K562 (cell line): Measurements from ENCODE around the gene IL10. TPM values are rescaled to one million over a fixed set of nuclear protein-coding genes. Genes with fewer than 3 reads are reported as not detected.

Source experiments
- ATAC-seq: fragments of 200-7000 bp; cut with Tn5 transposase; 3 replicates; pipeline ENCODE4 v1.9.1; 2020; ENCODE audit warnings: moderate library complexity
- BruUV-seq: library from RNA; stranded (reverse); fragments of 400-500 nt; replicated peaks from 2 replicates; lab custom pipeline; 2021; lab: Mats Ljungman, UMichigan
- CTCF ChIA-PET: fragments of 300-600 bp; formaldehyde crosslinking; extraction: SDS; loops from one replicate; lab custom pipeline; 2021; ENCODE audit warnings: low intra/inter-chr PET ratio; lab: Yijun Ruan, JAX
- POLR2A ChIA-PET: fragments of 300-600, 350-650 bp; sonication (Branson Sonifier 250); formaldehyde crosslinking; extraction: SDS; loops from one replicate; lab custom pipeline; 2021; ENCODE audit warnings: antibody characterized with exemption, inconsistent platforms; lab: Yijun Ruan, JAX
- DNase-seq, 4 experiments: peaks; one replicate each; pipeline versions ENCODE4 v3.0.0 to v3.0.0-alpha.2; 2011 to 2018; ENCODE audit warnings: low spot score in 3 of 4, mixed read lengths in 3 of 4; ENCODE audit errors: extremely low read depth in 1 of 4
- FAIRE-seq: peaks from 2 replicates; lab custom pipeline; 2011; peaks lifted over from hg19 to GRCh38; lab: Jason Lieb, UNC
- H2AFZ ChIP-seq: 2 replicates; pipeline ENCODE4 v1.6.0; 2011; ENCODE audit warnings: low read depth, low read length, control low read depth, inconsistent platforms
- H3K27ac ChIP-seq: fragments of 200-600 bp; 3 replicates; pipeline ENCODE4 v1.8.0; 2011; ENCODE audit warnings: low read depth, mild to moderate bottlenecking, control low read depth, inconsistent platforms, low read length, moderate library complexity, mixed read lengths; ENCODE audit errors: extremely low read depth
- H3K27me3 ChIP-seq, 2 experiments: fragments of 300-600 bp in 1 of 2; 2 replicates in 1 of 2; 3 replicates in 1 of 2; pipeline versions ENCODE4 v1.6.0 to v1.8.0; 2011; ENCODE audit warnings: inconsistent platforms in 2 of 2, low read length in 2 of 2, mild to moderate bottlenecking in 1 of 2, mixed read lengths in 1 of 2, moderate library complexity in 1 of 2; ENCODE audit not compliant: control insufficient read depth in 2 of 2, insufficient read depth in 2 of 2
- H3K36me3 ChIP-seq: fragments of 300-600 bp; 3 replicates; pipeline ENCODE4 v1.8.0; 2011; ENCODE audit warnings: mild to moderate bottlenecking, low read length, inconsistent platforms; ENCODE audit not compliant: control insufficient read depth, insufficient read depth
- H3K4me1 ChIP-seq, 2 experiments: fragments of 200-600 bp in 1 of 2; replicated peaks in 1 of 2; 2 replicates in 1 of 2; 3 replicates in 1 of 2; pipeline versions ENCODE4 v1.5.1 to v1.8.0; 2011; ENCODE audit warnings: inconsistent platforms in 2 of 2, low read length in 2 of 2, mild to moderate bottlenecking in 1 of 2, mixed read lengths in 1 of 2, moderate library complexity in 1 of 2; ENCODE audit not compliant: control insufficient read depth in 2 of 2, insufficient read depth in 2 of 2
- H3K4me2 ChIP-seq: 2 replicates; pipeline ENCODE4 v1.6.1; 2011; ENCODE audit warnings: low read length, control low read depth, inconsistent platforms, mixed read lengths; ENCODE audit not compliant: insufficient read depth
- H3K4me3 ChIP-seq: fragments of 200-600 bp; sonication (generic), shearing (Covaris generic); 2 replicates; pipeline ENCODE4 v1.5.1; 2016; ENCODE audit warnings: control low read depth, inconsistent platforms
- H3K79me2 ChIP-seq: fragments of 200-600 bp; 3 replicates; pipeline ENCODE4 v1.8.0; 2011; ENCODE audit warnings: low read length, inconsistent platforms; ENCODE audit not compliant: control insufficient read depth, insufficient read depth
- H3K9ac ChIP-seq, 2 experiments: 2 replicates each; pipeline versions ENCODE4 v1.6.0 to v1.6.1; 2011; ENCODE audit warnings: low read depth in 2 of 2, low read length in 2 of 2, control low read depth in 1 of 2, inconsistent platforms in 1 of 2, mild to moderate bottlenecking in 1 of 2, mixed read lengths in 1 of 2; ENCODE audit not compliant: insufficient read depth in 1 of 2
- H3K9me1 ChIP-seq: one replicate; pipeline ENCODE4 v1.6.0; 2011; ENCODE audit warnings: inconsistent platforms, mild to moderate bottlenecking, low read length, moderate library complexity; ENCODE audit not compliant: control insufficient read depth, insufficient read depth
- H3K9me3 ChIP-seq: replicated peaks from 2 replicates; pipeline ENCODE4 v1.5.1; 2011; ENCODE audit warnings: low read depth, low read length, inconsistent platforms; ENCODE audit not compliant: control insufficient read depth, insufficient read depth
- H4K20me1 ChIP-seq: replicated peaks from 2 replicates; pipeline ENCODE4 v1.6.1; 2011; ENCODE audit warnings: low read length, inconsistent platforms, mixed read lengths; ENCODE audit not compliant: control insufficient read depth, insufficient read depth
- ARHGAP35 ChIP-seq: fragments of 450-650 bp; IDR thresholded peaks from 2 replicates; pipeline ENCODE4 v1.6.1; 2018; ENCODE audit not compliant: partially characterized antibody
- ATF1 ChIP-seq, 2 experiments: fragments of 450-650 bp in 1 of 2; IDR thresholded peaks; 2 replicates each; pipeline ENCODE4 v1.6.1; 2016; ENCODE audit warnings: missing compliant biosample characterization in 1 of 2, missing genetic modification characterization in 1 of 2
- CREBBP ChIP-seq: IDR thresholded peaks from one replicate; pipeline ENCODE4 v1.6.1; 2012; ENCODE audit warnings: low read depth, mild to moderate bottlenecking, control low read depth, inconsistent platforms, low read length
- POLR2H ChIP-seq: IDR thresholded peaks from 2 replicates; pipeline ENCODE4 v1.6.1; 2016; ENCODE audit warnings: missing genetic modification characterization, low read depth, mild to moderate bottlenecking, control low read depth, missing compliant biosample characterization, moderate library complexity
- RHOXF2B ChIP-seq: fragments of 250-450 bp; sonication (Bioruptor Pico); conservative IDR thresholded peaks from 2 replicates; pipeline ENCODE4 v1.5.1; 2021
- RREB1 ChIP-seq: fragments of 250-450 bp; sonication (Bioruptor Pico); IDR thresholded peaks from 2 replicates; pipeline ENCODE4 v1.4.0; 2020
- ZNF589 ChIP-seq: fragments of 200-800 bp; sonication (Bioruptor generic); IDR thresholded peaks from 2 replicates; pipeline ENCODE4 v1.6.1; 2016; ENCODE audit warnings: low read depth, missing genetic modification characterization, missing compliant biosample characterization
- WGBS: fragments of 100-300 bp; shearing (Covaris generic); methylation state at CpG from one replicate; pipeline ENCODE4 v1.1.6; 2016; ENCODE audit warnings: low coverage, mixed read lengths; ENCODE audit not compliant: insufficient coverage; ENCODE audit errors: missing lambda C conversion rate; 5-methylcytosine and 5-hydroxymethylcytosine counted together
- in situ Hi-C: fragments of 300-500 bp; cut with MboI; formaldehyde crosslinking; loops from 4 replicates; pipeline ENCODE4 v1.15.0; 2018; ENCODE audit warnings: inconsistent platforms, mixed read lengths
- intact Hi-C: fragments of 100-400 bp; cut with micrococcal nuclease; formaldehyde crosslinking; loops from 2 replicates; pipeline ENCODE4 v1.14.2; 2022
- polyA plus RNA-seq, 8 experiments: library from polyadenylated mRNA; depleted of rRNA in 4 of 8; stranded (reverse) in 5 of 8; unstranded in 3 of 8; fragments of >200 nt; fragmentation: Nextera tagmentation in 2 of 8; fragmentation: Illumina TruSeq in 1 of 8; extraction: Ambion mirVana in 2 of 8; extraction: Trizol in 1 of 8; gene quantifications; 2 replicates each; pipeline versions ENCODE4 v1.2.1 to v1.2.3, GENCODE V29; 2011 to 2014; ENCODE audit warnings: inconsistent platforms in 1 of 8, missing spikeins in 1 of 8
- total RNA-seq, 7 experiments: library from RNA; depleted of rRNA in 6 of 7; stranded (reverse); fragments of >200 nt in 6 of 7; fragmentation: Illumina TruSeq in 2 of 7; extraction: Trizol in 2 of 7; gene quantifications; 2 replicates each; pipeline versions ENCODE4 v1.2.1 to v1.2.3, GENCODE V29; 2011 to 2021; ENCODE audit warnings: low replicate concordance in 1 of 7

The IL10 gene
- total and polyA plus RNA-seq, 9 of the 15 experiments (the other 6 are each of a cell fraction or from before 2014, with no cell fraction given) = 0.29 TPM; not detected in 8

GRCh38 chr1:206719169-206719839, 53.0 kb downstream of the IL10 start:
- CTCF ChIA-PET = interaction anchor here (0.6 kb wide), 2 partner anchors 53 to 113 kb away, joined by 3 read pairs; no protein-coding TSS in a partner anchor
- intact Hi-C loops = loop anchor here (5.0 kb wide), 1 partner anchor 107 kb away; the partner anchor contains the start of gene EIF2D
- peaks cover 24% of the 10 kb centered on the region; the same call in 1 of the 2 replicates for H4K20me1 ChIP-seq
- H3K36me3 ChIP-seq = no peaks in the 10 kb centered on the region
- no peaks in the 10 kb centered on the region for H3K27me3 ChIP-seq
- H3K79me2 ChIP-seq = peaks cover 80% of the 10 kb centered on the region
- no peak overlapping the region for H3K4me2 ChIP-seq
- H3K4me3 ChIP-seq = no peak overlapping the region
- H3K27ac ChIP-seq = no peak overlapping the region
- in situ Hi-C loops = no loop called here
- no peak for TF ChIP-seq CREBBP
- no peak for FAIRE-seq
- 69% methylated on average over 10 of the region's 10 CpGs for WGBS
- no peak for DNase-seq
- peaks cover 38 to 53% of the 10 kb centered on the region in 2 experiments for H3K4me1 ChIP-seq
- no TSS peak for BruUV-seq
- H3K9me1 ChIP-seq = no peaks in the 10 kb centered on the region
- POLR2A ChIA-PET = interaction anchor here (0.6 to 2.1 kb wide), 5 partner anchors 12 to 206 kb away, joined by 3 to 8 read pairs (median 6); no protein-coding TSS in a partner anchor
- no peaks in the 10 kb centered on the region for H3K9me3 ChIP-seq
- no peak overlapping the region for H3K9ac ChIP-seq
- ATAC-seq = no peak
- H2AFZ ChIP-seq = no peak overlapping the region

- H3K27ac ChIP-seq = peak overlapping the region; percentile 26; the same call in 1 of the 3 replicates
- H3K79me2 ChIP-seq = peaks cover 92% of the 10 kb centered on the region
- H4K20me1 ChIP-seq = peaks cover 32% of the 10 kb centered on the region
- CTCF ChIA-PET = interaction anchor here (0.6 to 1.2 kb wide), 2 partner anchors 9 to 188 kb away, joined by 3 to 4 read pairs; no protein-coding TSS in a partner anchor
- H3K4me1 ChIP-seq = peaks cover 36 to 66% of the 10 kb centered on the region in 2 experiments
- POLR2A ChIA-PET = interaction anchor here (1.9 kb wide), 1 partner anchor 17 kb away, joined by 9 read pairs; no protein-coding TSS in a partner anchor
- peak overlapping the region; percentile 5 to 27; a peak in 2 of 4 replicates for H3K9ac ChIP-seq
- intact Hi-C loops (loop anchor here (5.0 kb wide), 1 partner anchor 105 kb away; the partner anchor contains the start of gene EIF2D), in situ Hi-C loops (no loop called here)
- no peak overlapping the region for H2AFZ ChIP-seq
- ATAC-seq (no peak), FAIRE-seq (no peak), DNase-seq (no peak)
- BruUV-seq = no TSS peak
- WGBS = 78% methylated on average over 1 of the region's 1 CpG
- H3K27me3 ChIP-seq = no peaks in the 10 kb centered on the region
- H3K9me3 ChIP-seq = no peaks in the 10 kb centered on the region
- H3K4me3 ChIP-seq = no peak overlapping the region
- H3K9me1 ChIP-seq = no peaks in the 10 kb centered on the region
- no peaks in the 10 kb centered on the region for H3K36me3 ChIP-seq
- H3K4me2 ChIP-seq = peak overlapping the region; percentile 22; the same call in 1 of the 2 replicates
- no peak for TF ChIP-seq ZNF589 (CRISPR knock-in tag)
- no peak for TF ChIP-seq ARHGAP35
- no peak for TF ChIP-seq ATF1 (CRISPR knock-in tag; IDR thresholded peaks at IDR 0.05)
- TF ChIP-seq ATF1 (tag; IDR thresholded peaks at IDR 0.05) = 0 out of 2 replicates have a peak, but pooled peaks have one; percentile 7
- TF ChIP-seq POLR2H (tag) = 0 out of 2 replicates have a peak, but pooled peaks have one; percentile 24
- TF ChIP-seq RHOXF2B (CRISPR knock-in tag) = 0 out of 2 replicates have a peak, but pooled peaks have one; percentile 24
- TF ChIP-seq RREB1 (CRISPR knock-in tag) = 0 out of 2 replicates have a peak, but pooled peaks have one; percentile 1
Observed at GRCh38 chr1:206717674-206717989, 54.7 kb downstream of the IL10 start.
